C1 segment of cervical spinal cord (tissue), 14 donors: Measurements from ENCODE around the gene C1orf174.
"Not testable (repeated sequence)": the region's sequence is repeated elsewhere in the genome, so short reads cannot be mapped to it uniquely, and the experiment has no call there.

Experiments used
- DNase-seq, 14 donors: peaks; one replicate each; lab custom pipeline; 2025; lab: John Stamatoyannopoulos, UW

Gene C1orf174

GRCh38 chr1:3925762-3926161, 25.7 kb upstream of the C1orf174 start:
- DNase-seq = no peak

GRCh38 chr1:3925256-3925655, 25.2 kb upstream of the C1orf174 start:
- DNase-seq = no peak

- no peak for DNase-seq
These were observed 24.8 kb upstream of the C1orf174 start for GRCh38 chr1:3924825-3925220.

GRCh38 chr1:3924186-3924824, 24.2 kb upstream of the C1orf174 start:
- DNase-seq = no peak

GRCh38 chr1:3923378-3924185, 23.5 kb upstream of the C1orf174 start:
- no peak for DNase-seq

GRCh38 chr1:3922851-3923250, 22.8 kb upstream of the C1orf174 start:
- no peak for DNase-seq

GRCh38 chr1:3922201-3922725, 22.2 kb upstream of the C1orf174 start:
- DNase-seq = no peak

- DNase-seq = no peak
These were observed 21.7 kb upstream of the C1orf174 start for GRCh38 chr1:3921765-3922164.

GRCh38 chr1:3919706-3920105, 19.6 kb upstream of the C1orf174 start:
- no peak for DNase-seq

GRCh38 chr1:3918966-3919611, 19.0 kb upstream of the C1orf174 start:
- DNase-seq = no peak

GRCh38 chr1:3918359-3918758, 18.3 kb upstream of the C1orf174 start:
- DNase-seq = not testable (repeated sequence)

- DNase-seq = no peak
These were observed 17.7 kb upstream of the C1orf174 start for GRCh38 chr1:3917761-3918160.

GRCh38 chr1:3915551-3916121, 15.6 kb upstream of the C1orf174 start:
- no peak for DNase-seq

- DNase-seq = no peak
These were observed 14.8 kb upstream of the C1orf174 start for GRCh38 chr1:3914911-3915310.

GRCh38 chr1:3914331-3914851, 14.3 kb upstream of the C1orf174 start:
- DNase-seq = no peak

GRCh38 chr1:3912809-3913685, 13.0 kb upstream of the C1orf174 start:
- no peak for DNase-seq

GRCh38 chr1:3911981-3912808, 12.1 kb upstream of the C1orf174 start:
- no peak for DNase-seq

GRCh38 chr1:3910857-3911845, 11.1 kb upstream of the C1orf174 start:
- DNase-seq = peak in 4 of 14 donors; percentile 3 to 41 (median 12)
